ENCODE data around the gene CHST12.

Gene CHST12

GRCh38 chr7:2495418-2496299 lies 92.2 kb downstream of the CHST12 start:
- no peak for TF ChIP-seq CTCF (IDR thresholded peaks at IDR 0.05; ENCODE audit: control insufficient read depth, extremely low read depth, insufficient read depth)
- no peak for DNase-seq (ENCODE audit: low read depth)
- no peak overlapping the region for H3K4me3 ChIP-seq (ENCODE audit: low read depth, low read length)

- DNase-seq (ENCODE audit: low read depth), result no peak
- H3K4me3 ChIP-seq (ENCODE audit: low read depth, low read length), result no peak overlapping the region
- no peak for TF ChIP-seq CTCF (IDR thresholded peaks at IDR 0.05; ENCODE audit: control insufficient read depth, extremely low read depth, insufficient read depth)
These were observed 93.0 kb downstream of the CHST12 start for GRCh38 chr7:2496375-2496774.

GRCh38 chr7:2497065-2497464 lies 93.7 kb downstream of the CHST12 start:
- DNase-seq (ENCODE audit: low read depth), result no peak
- no peak for TF ChIP-seq CTCF (IDR thresholded peaks at IDR 0.05; ENCODE audit: control insufficient read depth, extremely low read depth, insufficient read depth)
- H3K4me3 ChIP-seq (ENCODE audit: low read depth, low read length), result no peak overlapping the region

GRCh38 chr7:2497500-2498336 lies 94.3 kb downstream of the CHST12 start:
- TF ChIP-seq CTCF (IDR thresholded peaks at IDR 0.05; ENCODE audit: control insufficient read depth, extremely low read depth, insufficient read depth), result no peak
- H3K4me3 ChIP-seq (ENCODE audit: low read depth, low read length), result no peak overlapping the region
- no peak for DNase-seq (ENCODE audit: low read depth)

Measured in LNCaP clone FGC (cell line).